ENCODE results near the gene CCDC71. TPM values are rescaled to one million over a fixed set of nuclear protein-coding genes. Genes with fewer than 3 reads are reported as not detected.

The CCDC71 gene
- total RNA-seq, 2 experiments from 2014 or later: 14.7 to 16.0 TPM

GRCh38 chr3:49140080-49140479, 26.1 kb downstream of the CCDC71 start:
- Histone ChIP-seq H3K27ac (ENCODE audit: low read depth in 1 of 2, low read length in 2 of 2) (no peak overlapping the region), H3K9me3 (ENCODE audit: control insufficient read depth in 1 of 2, insufficient read depth in 1 of 2, low read length in 2 of 2) (peaks cover 0 to 5% of the 10 kb centered on the region in 2 experiments), H3K4me3 (ENCODE audit: low read length) (no peak overlapping the region), H3K36me3 (ENCODE audit: insufficient read depth, low read length) (no peaks in the 10 kb centered on the region), H3K27me3 (ENCODE audit: control insufficient read depth in 1 of 2, insufficient read depth in 2 of 2, low read length in 2 of 2) (peaks cover 0 to 5% of the 10 kb centered on the region in 2 experiments), H3K4me1 (ENCODE audit: insufficient read depth, low read length) (no peaks in the 10 kb centered on the region)
- POLR2A ChIA-PET: no interaction called here
- TF ChIP-seq CTCF (IDR thresholded peaks at IDR 0.05): no peak
- no peaks in the 10 kb centered on the region for H3K36me3 Mint-ChIP-seq (ENCODE audit: low read depth)
- no peak for DNase-seq
- H3K4me3 Mint-ChIP-seq: no peak overlapping the region
- H3K27me3 Mint-ChIP-seq: peaks cover 27% of the 10 kb centered on the region
- no peaks in the 10 kb centered on the region for H3K4me1 Mint-ChIP-seq (ENCODE audit: low read depth)
- intact Hi-C loops (cut with DNase I, micrococcal nuclease): no loop called here
- peaks cover 2% of the 10 kb centered on the region for H3K9me3 Mint-ChIP-seq
- CTCF ChIA-PET: no interaction called here
- no peak overlapping the region for H3K27ac Mint-ChIP-seq
- no peak for ATAC-seq (ENCODE audit: poor library complexity)

GRCh38 chr3:49135499-49135898, 30.6 kb downstream of the CCDC71 start:
- H3K4me3 ChIP-seq (ENCODE audit: low read length): no peak overlapping the region
- H3K27ac ChIP-seq (ENCODE audit: low read depth in 1 of 2, low read length in 2 of 2): no peak overlapping the region
- ChIA-PET POLR2A (no interaction called here), CTCF (no interaction called here)
- DNase-seq (no peak), ATAC-seq (ENCODE audit: poor library complexity) (no peak)
- no peak for TF ChIP-seq CTCF (IDR thresholded peaks at IDR 0.05)
- H3K27me3 ChIP-seq (ENCODE audit: control insufficient read depth in 1 of 2, insufficient read depth in 2 of 2, low read length in 2 of 2): peaks cover 12 to 18% of the 10 kb centered on the region in 2 experiments
- Mint-ChIP-seq H3K4me1 (ENCODE audit: low read depth) (no peaks in the 10 kb centered on the region), H3K27ac (no peak overlapping the region), H3K27me3 (peaks cover 52% of the 10 kb centered on the region), H3K9me3 (no peaks in the 10 kb centered on the region), H3K36me3 (ENCODE audit: low read depth) (no peaks in the 10 kb centered on the region), H3K4me3 (no peak overlapping the region)
- H3K4me1 ChIP-seq (ENCODE audit: insufficient read depth, low read length): peaks cover 4% of the 10 kb centered on the region
- H3K9me3 ChIP-seq (ENCODE audit: control insufficient read depth in 1 of 2, insufficient read depth in 1 of 2, low read length in 2 of 2): no peaks in the 10 kb centered on the region
- no peaks in the 10 kb centered on the region for H3K36me3 ChIP-seq (ENCODE audit: insufficient read depth, low read length)
- intact Hi-C loops (cut with DNase I, micrococcal nuclease): no loop called here

- ChIA-PET POLR2A (no interaction called here), CTCF (no interaction called here)
- intact Hi-C loops (cut with DNase I, micrococcal nuclease): no loop called here
- no peak overlapping the region for H3K4me3 ChIP-seq (ENCODE audit: low read length)
- no peaks in the 10 kb centered on the region for H3K4me1 Mint-ChIP-seq (ENCODE audit: low read depth)
- H3K4me1 ChIP-seq (ENCODE audit: insufficient read depth, low read length): peaks cover 4% of the 10 kb centered on the region
- H3K27ac Mint-ChIP-seq: no peak overlapping the region
- H3K36me3 Mint-ChIP-seq (ENCODE audit: low read depth): no peaks in the 10 kb centered on the region
- H3K9me3 Mint-ChIP-seq: no peaks in the 10 kb centered on the region
- no peak for TF ChIP-seq CTCF (IDR thresholded peaks at IDR 0.05)
- peaks cover 46% of the 10 kb centered on the region for H3K27me3 Mint-ChIP-seq
- H3K9me3 ChIP-seq (ENCODE audit: control insufficient read depth in 1 of 2, insufficient read depth in 1 of 2, low read length in 2 of 2): no peaks in the 10 kb centered on the region
- H3K36me3 ChIP-seq (ENCODE audit: insufficient read depth, low read length): no peaks in the 10 kb centered on the region
- DNase-seq (no peak), ATAC-seq (ENCODE audit: poor library complexity) (no peak)
- peaks cover 12 to 18% of the 10 kb centered on the region in 2 experiments for H3K27me3 ChIP-seq (ENCODE audit: control insufficient read depth in 1 of 2, insufficient read depth in 2 of 2, low read length in 2 of 2)
- no peak overlapping the region for H3K27ac ChIP-seq (ENCODE audit: low read depth in 1 of 2, low read length in 2 of 2)
- H3K4me3 Mint-ChIP-seq: no peak overlapping the region
Measured at GRCh38 chr3:49134471-49135265, 31.5 kb downstream of the CCDC71 start.

Data from CD4-positive, alpha-beta T cell (primary cell).